ENCODE measurements around the gene DDX55.

DDX55 gene

GRCh38 chr12:123654129-123654701 is 52.3 kb downstream of the DDX55 start:
- H3K4me2 ChIP-seq (ENCODE audit: insufficient read depth, low read length) = no peak overlapping the region
- H3K9me3 ChIP-seq (ENCODE audit: insufficient read depth, low read length, severe bottlenecking) = no peaks in the 10 kb centered on the region
- peaks cover 1% of the 10 kb centered on the region; the same call in 1 of the 2 replicates for H3K79me2 ChIP-seq (ENCODE audit: insufficient read depth, low read length)
- TF ChIP-seq, protein P1, sequence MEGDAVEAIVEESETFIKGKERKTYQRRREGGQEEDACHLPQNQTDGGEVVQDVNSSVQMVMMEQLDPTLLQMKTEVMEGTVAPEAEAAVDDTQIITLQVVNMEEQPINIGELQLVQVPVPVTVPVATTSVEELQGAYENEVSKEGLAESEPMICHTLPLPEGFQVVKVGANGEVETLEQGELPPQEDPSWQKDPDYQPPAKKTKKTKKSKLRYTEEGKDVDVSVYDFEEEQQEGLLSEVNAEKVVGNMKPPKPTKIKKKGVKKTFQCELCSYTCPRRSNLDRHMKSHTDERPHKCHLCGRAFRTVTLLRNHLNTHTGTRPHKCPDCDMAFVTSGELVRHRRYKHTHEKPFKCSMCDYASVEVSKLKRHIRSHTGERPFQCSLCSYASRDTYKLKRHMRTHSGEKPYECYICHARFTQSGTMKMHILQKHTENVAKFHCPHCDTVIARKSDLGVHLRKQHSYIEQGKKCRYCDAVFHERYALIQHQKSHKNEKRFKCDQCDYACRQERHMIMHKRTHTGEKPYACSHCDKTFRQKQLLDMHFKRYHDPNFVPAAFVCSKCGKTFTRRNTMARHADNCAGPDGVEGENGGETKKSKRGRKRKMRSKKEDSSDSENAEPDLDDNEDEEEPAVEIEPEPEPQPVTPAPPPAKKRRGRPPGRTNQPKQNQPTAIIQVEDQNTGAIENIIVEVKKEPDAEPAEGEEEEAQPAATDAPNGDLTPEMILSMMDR (IDR thresholded peaks at IDR 0.05; ENCODE audit: borderline replicate concordance, extremely low read depth, low read length, poor library complexity, severe bottlenecking) = no peak
- no peak for TF ChIP-seq EZH2 (IDR thresholded peaks at IDR 0.05; ENCODE audit: borderline replicate concordance, low read depth, low read length, severe bottlenecking)
- H3K4me1 ChIP-seq (ENCODE audit: insufficient read depth, low read length) = no peaks in the 10 kb centered on the region
- ATAC-seq (ENCODE audit: insufficient read depth, low read depth) (no peak), DNase-seq (no peak)
- no peaks in the 10 kb centered on the region for H3K27me3 ChIP-seq (ENCODE audit: insufficient read depth, low read length, poor library complexity)
- no peak overlapping the region for H3K27ac ChIP-seq (ENCODE audit: low read length)
- peaks cover 74% of the 10 kb centered on the region for H3K36me3 ChIP-seq (ENCODE audit: insufficient read depth, low read length)
- H4K20me1 ChIP-seq (ENCODE audit: insufficient read depth, low read length) = no peaks in the 10 kb centered on the region; the same call in 1 of the 2 replicates
- H2AFZ ChIP-seq (ENCODE audit: low read depth, low read length) = no peak overlapping the region
- H3K9ac ChIP-seq (ENCODE audit: low read depth, low read length) = no peak overlapping the region
- no peak overlapping the region for H3K4me3 ChIP-seq (ENCODE audit: low read depth in 1 of 2, low read length in 2 of 2)

DNA sequence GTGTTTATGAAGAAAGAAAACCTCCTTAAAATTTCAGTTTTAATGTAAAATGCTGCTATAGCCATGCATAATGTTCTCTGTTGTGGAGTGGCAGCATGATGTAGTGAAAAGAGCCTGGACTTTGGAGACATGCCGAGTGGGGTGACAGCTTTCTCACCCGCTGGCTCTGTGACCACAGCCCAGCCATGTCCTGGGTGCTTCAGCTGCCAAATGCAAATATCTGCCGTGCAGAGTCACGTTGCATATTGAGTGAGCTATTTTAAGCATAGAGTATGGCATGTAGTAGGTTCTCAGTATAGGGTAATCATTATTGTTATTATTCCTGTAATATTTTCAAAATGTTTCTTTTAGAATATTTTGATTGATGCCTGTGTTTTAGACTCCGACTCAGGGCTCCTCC is 53.5 kb downstream of the DDX55 start:
- H3K79me2 ChIP-seq (ENCODE audit: insufficient read depth, low read length) = no peaks in the 10 kb centered on the region
- no peak for DNase-seq
- H3K9me3 ChIP-seq (ENCODE audit: insufficient read depth, low read length, severe bottlenecking) = no peaks in the 10 kb centered on the region
- no peaks in the 10 kb centered on the region for H3K4me1 ChIP-seq (ENCODE audit: insufficient read depth, low read length)
- H4K20me1 ChIP-seq (ENCODE audit: insufficient read depth, low read length) = no peaks in the 10 kb centered on the region
- H3K9ac ChIP-seq (ENCODE audit: low read depth, low read length) = no peak overlapping the region
- H2AFZ ChIP-seq (ENCODE audit: low read depth, low read length) = no peak overlapping the region
- H3K27me3 ChIP-seq (ENCODE audit: insufficient read depth, low read length, poor library complexity) = no peaks in the 10 kb centered on the region
- TF ChIP-seq, protein P1 (IDR thresholded peaks at IDR 0.05; ENCODE audit: borderline replicate concordance, extremely low read depth, low read length, poor library complexity, severe bottlenecking) = no peak
- no peak for TF ChIP-seq EZH2 (IDR thresholded peaks at IDR 0.05; ENCODE audit: borderline replicate concordance, low read depth, low read length, severe bottlenecking)
- H3K27ac ChIP-seq (ENCODE audit: low read length) = no peak overlapping the region
- peaks cover 72% of the 10 kb centered on the region for H3K36me3 ChIP-seq (ENCODE audit: insufficient read depth, low read length)
- no peak overlapping the region for H3K4me3 ChIP-seq (ENCODE audit: low read depth in 1 of 2, low read length in 2 of 2)
- no peak for ATAC-seq (ENCODE audit: insufficient read depth, low read depth)
- H3K4me2 ChIP-seq (ENCODE audit: insufficient read depth, low read length) = no peak overlapping the region

DNA sequence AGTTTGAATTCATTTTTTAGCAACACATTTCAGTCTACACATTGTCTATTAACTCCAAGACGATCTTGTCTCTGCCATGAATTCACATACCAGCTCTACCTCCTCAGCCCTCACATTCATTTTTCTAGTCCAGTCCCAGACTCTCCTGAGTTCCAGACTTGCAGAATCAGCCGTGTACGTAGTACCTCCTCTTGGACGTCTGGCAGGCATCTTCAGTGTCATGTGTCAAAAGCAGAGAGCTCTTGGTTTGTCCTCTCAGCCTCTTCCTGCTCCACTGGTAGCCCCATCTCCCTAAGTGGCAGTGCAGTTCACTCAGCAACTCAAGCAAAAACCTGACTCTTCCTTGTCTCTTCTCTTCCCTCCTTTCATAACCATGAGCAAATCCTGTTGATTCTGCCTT is 54.5 kb downstream of the DDX55 start:
- Histone ChIP-seq H2AFZ (ENCODE audit: low read depth, low read length) (no peak overlapping the region), H3K27me3 (ENCODE audit: insufficient read depth, low read length, poor library complexity) (no peaks in the 10 kb centered on the region), H3K27ac (ENCODE audit: low read length) (no peak overlapping the region), H3K4me3 (ENCODE audit: low read depth in 1 of 2, low read length in 2 of 2) (no peak overlapping the region), H3K9me3 (ENCODE audit: insufficient read depth, low read length, severe bottlenecking) (no peaks in the 10 kb centered on the region), H3K79me2 (ENCODE audit: insufficient read depth, low read length) (no peaks in the 10 kb centered on the region), H3K4me1 (ENCODE audit: insufficient read depth, low read length) (no peaks in the 10 kb centered on the region), H3K9ac (ENCODE audit: low read depth, low read length) (no peak overlapping the region), H3K4me2 (ENCODE audit: insufficient read depth, low read length) (no peak overlapping the region), H4K20me1 (ENCODE audit: insufficient read depth, low read length) (no peaks in the 10 kb centered on the region), H3K36me3 (ENCODE audit: insufficient read depth, low read length) (peaks cover 69% of the 10 kb centered on the region)
- no peak for DNase-seq
- TF ChIP-seq EZH2 (IDR thresholded peaks at IDR 0.05; ENCODE audit: borderline replicate concordance, low read depth, low read length, severe bottlenecking) = no peak
- TF ChIP-seq, protein P1 (IDR thresholded peaks at IDR 0.05; ENCODE audit: borderline replicate concordance, extremely low read depth, low read length, poor library complexity, severe bottlenecking) = no peak
- no peak for ATAC-seq (ENCODE audit: insufficient read depth, low read depth)
